GM23338 (cell line): ENCODE results near the gene MS4A18.

ENCODE experiments used
- CREB1 ChIP-seq: fragments of 250-450 bp; sonication (Bioruptor Pico); IDR thresholded peaks from 2 replicates; pipeline ENCODE4 v1.5.0; 2020; ENCODE audit warnings: low read depth, mild to moderate bottlenecking, moderate library complexity
- EZH2 ChIP-seq: fragments of 200-600 bp; sonication (generic); IDR thresholded peaks from one replicate; pipeline ENCODE4 v1.8.0; 2017; ENCODE audit warnings: antibody characterized with exemption, mild to moderate bottlenecking, low read depth; ENCODE audit not compliant: unreplicated experiment
- EZH2phosphoT487 ChIP-seq: fragments of 200-600 bp; sonication (generic); IDR thresholded peaks from one replicate; pipeline ENCODE4 v1.8.1; 2018; ENCODE audit warnings: antibody characterized with exemption; ENCODE audit not compliant: unreplicated experiment
- JUNB ChIP-seq: IDR thresholded peaks from one replicate; pipeline ENCODE4 v1.6.1; 2016; ENCODE audit warnings: antibody characterized with exemption; ENCODE audit not compliant: unreplicated experiment
- POLR2AphosphoS5 ChIP-seq: IDR thresholded peaks from 2 replicates; pipeline ENCODE4 v1.6.1; 2016; ENCODE audit warnings: antibody characterized with exemption, low read depth
- STAT1 ChIP-seq: IDR thresholded peaks from one replicate; pipeline ENCODE4 v1.6.1; 2016; ENCODE audit warnings: antibody characterized with exemption; ENCODE audit not compliant: unreplicated experiment
- TF ChIP-seq, protein P1 (sequence below), 2 experiments: fragments of 200-600 bp in 1 of 2; sonication (generic) in 1 of 2; conservative IDR thresholded peaks; 2 replicates each; pipeline versions ENCODE4 v1.5.1 to v1.6.1; 2016 to 2017; ENCODE audit warnings: antibody characterized with exemption in 2 of 2, low read depth in 2 of 2, mild to moderate bottlenecking in 2 of 2, moderate library complexity in 1 of 2

GRCh38 chr11:60785136-60785535 is 60.6 kb downstream of the MS4A18 start, which contains the start of gene MS4A10:
- TF ChIP-seq POLR2AphosphoS5 (no peak), CREB1 (no peak), EZH2phosphoT487 (no peak), EZH2 (no peak), STAT1 (no peak), JUNB (no peak)
- TF ChIP-seq, protein P1, sequence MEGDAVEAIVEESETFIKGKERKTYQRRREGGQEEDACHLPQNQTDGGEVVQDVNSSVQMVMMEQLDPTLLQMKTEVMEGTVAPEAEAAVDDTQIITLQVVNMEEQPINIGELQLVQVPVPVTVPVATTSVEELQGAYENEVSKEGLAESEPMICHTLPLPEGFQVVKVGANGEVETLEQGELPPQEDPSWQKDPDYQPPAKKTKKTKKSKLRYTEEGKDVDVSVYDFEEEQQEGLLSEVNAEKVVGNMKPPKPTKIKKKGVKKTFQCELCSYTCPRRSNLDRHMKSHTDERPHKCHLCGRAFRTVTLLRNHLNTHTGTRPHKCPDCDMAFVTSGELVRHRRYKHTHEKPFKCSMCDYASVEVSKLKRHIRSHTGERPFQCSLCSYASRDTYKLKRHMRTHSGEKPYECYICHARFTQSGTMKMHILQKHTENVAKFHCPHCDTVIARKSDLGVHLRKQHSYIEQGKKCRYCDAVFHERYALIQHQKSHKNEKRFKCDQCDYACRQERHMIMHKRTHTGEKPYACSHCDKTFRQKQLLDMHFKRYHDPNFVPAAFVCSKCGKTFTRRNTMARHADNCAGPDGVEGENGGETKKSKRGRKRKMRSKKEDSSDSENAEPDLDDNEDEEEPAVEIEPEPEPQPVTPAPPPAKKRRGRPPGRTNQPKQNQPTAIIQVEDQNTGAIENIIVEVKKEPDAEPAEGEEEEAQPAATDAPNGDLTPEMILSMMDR (conservative IDR thresholded peaks at IDR 0.05; ENCODE audit: low read depth in 2 of 2), result no peak
